Natural killer cell treated with Interleukin-12 subunit alpha and Interleukin-12 subunit beta and Interleukin-15 and Interleukin-18, amount 100 ng/mL, for 72 hours (primary cell): ENCODE data around the gene MGAT2. TPM values are rescaled to one million over a fixed set of nuclear protein-coding genes. Genes with fewer than 3 reads are reported as not detected.
"Not testable (repeated sequence)": the region's sequence is repeated elsewhere in the genome, so short reads cannot be mapped to it uniquely, and the experiment has no call there.

Experiments used
- ATAC-seq, 2 donors: fragments of 150-1000 bp; cut with Tn5 transposase in 1 of 2; sonication (Bioruptor Pico), chemical (Tn5 transposase) in 1 of 2; 2 replicates each; pipeline ENCODE4 v1.10.0; 2021
- DNase-seq: peaks from one replicate; pipeline ENCODE4 v3.0.0; 2022; ENCODE audit warnings: low spot score
- H3K27ac Mint-ChIP-seq, 2 donors: 1 replicate in 1 of 2; 2 replicates in 1 of 2; pipeline ENCODE4 v1.8.0; 2022; ENCODE audit warnings: mixed read lengths in 2 of 2, mild to moderate bottlenecking in 1 of 2, moderate library complexity in 1 of 2
- H3K27me3 Mint-ChIP-seq, 2 donors: 1 replicate in 1 of 2; 2 replicates in 1 of 2; pipeline ENCODE4 v1.8.0; 2022; ENCODE audit warnings: mixed read lengths in 2 of 2
- H3K36me3 Mint-ChIP-seq: one replicate; pipeline ENCODE4 v1.8.0; 2022; ENCODE audit warnings: mixed read lengths
- H3K4me1 Mint-ChIP-seq, 2 donors: 1 replicate in 1 of 2; 2 replicates in 1 of 2; pipeline ENCODE4 v1.8.0; 2022; ENCODE audit warnings: low read depth in 2 of 2, mixed read lengths in 2 of 2, mild to moderate bottlenecking in 1 of 2
- H3K4me3 Mint-ChIP-seq: one replicate; pipeline ENCODE4 v1.8.0; 2022; ENCODE audit warnings: mixed read lengths
- H3K9me3 Mint-ChIP-seq: 2 replicates; pipeline ENCODE4 v1.8.0; 2022; ENCODE audit warnings: mixed read lengths
- total RNA-seq, 2 donors: library from RNA; stranded (reverse); gene quantifications; one replicate each; pipeline ENCODE4 v1.2.3, GENCODE V29; 2022

MGAT2 gene
- total RNA-seq, 2 donors from 2014 or later = 76.3 to 93.6 TPM

DNA sequence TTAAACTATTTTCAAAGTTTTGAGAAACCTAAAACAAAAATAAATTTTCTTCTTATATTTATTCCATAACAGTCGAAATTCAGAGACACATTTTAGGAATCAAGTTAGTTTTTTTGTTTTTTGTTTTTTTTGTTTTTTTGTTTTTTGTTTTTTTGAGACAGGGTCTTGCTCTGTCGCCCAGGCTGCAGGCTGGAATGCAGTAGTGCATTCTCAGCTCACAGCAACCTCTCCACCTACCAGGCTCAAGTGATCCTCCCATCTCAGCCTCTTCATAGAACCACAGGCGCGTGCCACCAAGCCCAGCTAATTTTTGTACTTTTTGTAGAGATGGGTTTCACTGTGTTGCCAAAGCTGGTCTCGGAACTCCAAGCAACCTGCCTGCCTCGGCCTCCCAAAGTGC, 32.9 kb downstream of the MGAT2 start:
- ATAC-seq (no peak), DNase-seq (no peak)
- Mint-ChIP-seq H3K36me3 (peaks cover 7% of the 10 kb centered on the region), H3K9me3 (no peaks in the 10 kb centered on the region), H3K4me3 (no peak overlapping the region), H3K4me1 (peaks cover 0 to 5% of the 10 kb centered on the region in 2 donors), H3K27me3 (no peaks in the 10 kb centered on the region), H3K27ac (no peak overlapping the region)

DNA sequence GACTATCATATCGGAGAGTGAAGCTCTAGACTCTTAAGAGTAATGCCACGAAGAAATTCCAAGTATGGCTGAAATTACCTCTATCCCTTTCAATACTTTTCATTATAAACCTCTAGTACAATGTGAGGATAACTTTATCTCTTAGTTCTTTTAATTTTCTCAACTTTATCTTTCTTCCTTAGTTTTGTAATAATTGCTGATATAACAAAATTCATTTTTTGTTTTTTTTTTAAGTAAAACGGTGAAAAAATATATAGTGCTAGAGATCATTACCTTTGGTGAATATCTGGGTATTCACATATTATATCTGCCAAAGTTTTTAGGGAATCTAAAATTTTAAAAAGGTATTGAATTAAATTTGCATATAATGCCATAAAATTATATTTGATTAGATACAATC, 33.9 kb downstream of the MGAT2 start:
- Mint-ChIP-seq H3K36me3 (peaks cover 7% of the 10 kb centered on the region), H3K4me1 (peaks cover 0 to 5% of the 10 kb centered on the region in 2 donors), H3K27ac (no peak overlapping the region), H3K9me3 (no peaks in the 10 kb centered on the region), H3K4me3 (no peak overlapping the region), H3K27me3 (no peaks in the 10 kb centered on the region)
- ATAC-seq (no peak), DNase-seq (no peak)

DNA sequence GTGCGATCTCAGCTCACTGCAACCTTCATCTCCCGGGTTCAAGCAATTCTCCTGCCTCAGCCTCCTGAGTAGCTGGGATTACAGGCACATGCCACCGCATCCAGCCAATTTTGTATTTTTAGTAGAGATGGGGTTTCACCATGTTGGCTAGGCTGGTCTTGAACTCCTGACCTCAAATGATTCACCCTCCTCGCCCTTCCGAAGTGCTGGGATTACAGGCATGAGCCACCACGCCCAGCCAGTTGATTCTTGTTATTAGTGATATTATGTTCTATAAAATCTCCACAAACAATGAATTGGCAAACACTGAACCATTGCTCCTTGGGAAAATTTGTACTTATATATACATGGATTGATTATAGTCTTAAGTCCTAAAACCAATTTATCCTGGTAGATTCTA, 36.9 kb downstream of the MGAT2 start:
- H3K27me3 Mint-ChIP-seq, H3K4me3 Mint-ChIP-seq, DNase-seq, H3K4me1 Mint-ChIP-seq, H3K9me3 Mint-ChIP-seq, ATAC-seq, H3K36me3 Mint-ChIP-seq: not testable (repeated sequence)
- H3K27ac Mint-ChIP-seq = peak overlapping the region in 1 of 2 donors; percentile 17

DNA sequence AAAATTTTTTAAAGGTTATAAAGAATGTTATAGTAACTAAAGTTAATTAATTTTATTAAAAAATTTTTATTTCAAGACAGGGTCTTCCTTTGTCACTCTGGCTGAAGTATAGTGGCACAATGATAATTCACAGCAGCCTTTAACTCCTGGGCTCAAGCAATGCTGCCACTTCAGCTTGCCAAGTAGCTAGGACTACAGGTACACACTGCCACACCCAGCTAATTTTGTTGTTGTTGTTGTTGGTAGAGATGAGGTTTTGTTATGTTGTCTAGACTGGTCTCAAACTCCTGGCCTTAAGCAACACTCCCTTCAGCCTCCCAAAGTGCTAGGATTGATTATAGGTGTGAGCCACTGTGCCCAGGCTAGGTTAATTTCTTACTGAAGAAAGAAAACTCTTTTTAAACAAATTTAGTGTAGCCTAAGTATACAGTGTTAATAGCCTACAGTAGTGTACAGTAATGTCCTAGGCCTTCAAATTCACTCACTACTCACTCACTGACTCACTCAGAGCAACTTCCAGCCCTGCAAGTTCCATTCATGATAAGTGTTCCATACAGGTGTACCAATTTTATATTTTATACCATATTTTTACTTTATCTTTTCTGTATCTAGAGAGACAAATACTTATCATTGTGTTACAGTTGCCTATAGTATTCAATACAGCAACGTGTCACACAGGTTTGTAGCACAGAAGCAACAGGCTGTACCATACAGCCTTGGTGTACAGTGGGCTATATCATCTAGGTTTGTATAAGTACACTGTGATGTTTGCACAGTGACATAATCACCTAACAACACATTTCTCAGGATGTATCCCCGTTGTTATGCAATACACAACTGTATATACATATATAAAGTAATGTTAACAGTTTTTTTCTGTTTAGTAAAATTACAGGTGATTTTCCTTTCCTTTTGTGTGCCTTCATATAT, 39.2 kb downstream of the MGAT2 start:
- no peak for ATAC-seq
- Mint-ChIP-seq H3K27ac (no peak overlapping the region), H3K36me3 (no peaks in the 10 kb centered on the region), H3K4me1 (no peaks in the 10 kb centered on the region), H3K4me3 (no peak overlapping the region), H3K9me3 (no peaks in the 10 kb centered on the region), H3K27me3 (no peaks in the 10 kb centered on the region)
- DNase-seq = no peak

DNA sequence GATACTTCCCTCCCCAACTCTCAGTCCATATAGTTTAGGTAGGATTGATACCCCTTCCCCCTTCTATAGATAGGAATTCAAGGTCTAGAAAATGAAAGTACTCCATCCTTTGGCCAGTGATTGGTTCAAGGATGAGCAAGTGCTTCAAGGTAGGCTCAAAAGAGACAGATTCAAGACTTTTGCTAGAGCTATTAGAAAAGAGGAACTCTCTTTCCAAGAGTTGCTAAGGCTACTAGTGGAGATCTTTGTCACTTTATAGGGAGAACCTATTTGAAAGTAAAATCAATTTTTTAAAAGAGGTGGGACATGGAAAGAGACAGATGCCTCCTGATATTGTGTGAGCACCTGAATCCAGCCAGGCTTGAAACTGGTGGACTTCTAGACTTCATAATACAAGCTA, 49.9 kb downstream of the MGAT2 start:
- Mint-ChIP-seq H3K36me3 (peaks cover 11% of the 10 kb centered on the region), H3K27ac (no peak overlapping the region), H3K4me1 (no peaks in the 10 kb centered on the region), H3K9me3 (no peaks in the 10 kb centered on the region), H3K4me3 (no peak overlapping the region), H3K27me3 (no peaks in the 10 kb centered on the region)
- DNase-seq (no peak), ATAC-seq (no peak)

Other genes with a start within 250 kb of the MGAT2 start
- gene RPS29, start 34.4 kb upstream of the MGAT2 start, total RNA-seq = 1,000 to 10,000 TPM in 1 of 2 donors, 100 to 1,000 TPM in 1; 518 to 1,286 TPM
- gene LRR1, start 21.9 kb upstream of the MGAT2 start, total RNA-seq = 10 to 100 TPM; 28.7 to 48.4 TPM
- gene RPL36AL, start 173 bp upstream of the MGAT2 start, total RNA-seq = 100 to 1,000 TPM; 186 to 188 TPM
- 10 to 100 TPM in 1 of 2 donors, 1 to 10 TPM in 1; 6.2 to 11.9 TPM for gene DNAAF2, start 14.4 kb downstream of the MGAT2 start, total RNA-seq
- gene POLE2, start 67.4 kb downstream of the MGAT2 start, total RNA-seq = 10 to 100 TPM; 19.5 to 30.5 TPM
- gene KLHDC1, start 72.3 kb downstream of the MGAT2 start, total RNA-seq = 1 to 10 TPM; 1.7 to 2.4 TPM
- 10 to 100 TPM; 17.2 to 17.8 TPM for gene KLHDC2, start 147.4 kb downstream of the MGAT2 start, total RNA-seq
- gene NEMF, start 232.0 kb downstream of the MGAT2 start, total RNA-seq = 100 to 1,000 TPM in 1 of 2 donors, 10 to 100 TPM in 1; 95.2 to 120 TPM